ENCODE results near the gene EPHA7.
A peak's percentile ranks its signal among the peaks of the same experiment; 100 is the strongest.

Gene EPHA7

GRCh38 chr6:93433592-93433991 lies 14.2 kb upstream of the EPHA7 start:
- no peak overlapping the region for H3K4me3 ChIP-seq (replicated peaks in 1 of 2; ENCODE audit: low read depth in 2 of 2, low read length in 2 of 2)
- TF ChIP-seq CTCF (IDR thresholded peaks at IDR 0.05; ENCODE audit: low read depth, low read length) = no peak
- DNase-seq (ENCODE audit: low read depth in 2 of 2) = peak in 1 of 2 donors; percentile 13

- TF ChIP-seq CTCF (IDR thresholded peaks at IDR 0.05; ENCODE audit: low read depth, low read length) = peak; percentile 56
- H3K4me3 ChIP-seq (replicated peaks in 1 of 2; ENCODE audit: low read depth in 2 of 2, low read length in 2 of 2) = no peak overlapping the region
- DNase-seq (ENCODE audit: low read depth in 2 of 2) = peak; percentile 26 to 40
Observed at GRCh38 chr6:93424303-93425064, 5.1 kb upstream of the EPHA7 start.

- DNase-seq (ENCODE audit: low read depth in 2 of 2) = peak; percentile 43 to 54
- peak; percentile 46 for TF ChIP-seq CTCF (IDR thresholded peaks at IDR 0.05; ENCODE audit: low read depth, low read length)
- no peak overlapping the region for H3K4me3 ChIP-seq (replicated peaks in 1 of 2; ENCODE audit: low read depth in 2 of 2, low read length in 2 of 2)
Observed at GRCh38 chr6:93423542-93423941, 4.2 kb upstream of the EPHA7 start.

GRCh38 chr6:93420163-93420795 lies 920 bp upstream of the EPHA7 start:
- H3K4me3 ChIP-seq (replicated peaks in 1 of 2; ENCODE audit: low read depth in 2 of 2, low read length in 2 of 2) = peak overlapping the region; percentile 33 to 55
- no peak for TF ChIP-seq CTCF (IDR thresholded peaks at IDR 0.05; ENCODE audit: low read depth, low read length)
- DNase-seq (ENCODE audit: low read depth in 2 of 2) = peak in 1 of 2 donors; percentile 13

GRCh38 chr6:93418408-93419303 lies 703 bp downstream of the EPHA7 start:
- no peak for TF ChIP-seq CTCF (IDR thresholded peaks at IDR 0.05; ENCODE audit: low read depth, low read length)
- peak overlapping the region; percentile 55 for H3K4me3 ChIP-seq (replicated peaks in 1 of 2; ENCODE audit: low read depth in 2 of 2, low read length in 2 of 2)
- peak; percentile 22 to 30 for DNase-seq (ENCODE audit: low read depth in 2 of 2)

- TF ChIP-seq CTCF (IDR thresholded peaks at IDR 0.05; ENCODE audit: low read depth, low read length) = no peak
- H3K4me3 ChIP-seq (replicated peaks in 1 of 2; ENCODE audit: low read depth in 2 of 2, low read length in 2 of 2) = peak overlapping the region; percentile 44 to 55
- peak in 1 of 2 donors; percentile 0 for DNase-seq (ENCODE audit: low read depth in 2 of 2)
Observed at GRCh38 chr6:93418033-93418407, 1.3 kb downstream of the EPHA7 start.
